Bone marrow (tissue), 2 donors: ENCODE data around the gene PKIB.
"Not testable (repeated sequence)": the region's sequence is repeated elsewhere in the genome, so short reads cannot be mapped to it uniquely, and the experiment has no call there.

Experiments used
- DNase-seq, 2 donors: peaks; one replicate each; lab custom pipeline; 2025; lab: John Stamatoyannopoulos, UW

The PKIB gene

DNA sequence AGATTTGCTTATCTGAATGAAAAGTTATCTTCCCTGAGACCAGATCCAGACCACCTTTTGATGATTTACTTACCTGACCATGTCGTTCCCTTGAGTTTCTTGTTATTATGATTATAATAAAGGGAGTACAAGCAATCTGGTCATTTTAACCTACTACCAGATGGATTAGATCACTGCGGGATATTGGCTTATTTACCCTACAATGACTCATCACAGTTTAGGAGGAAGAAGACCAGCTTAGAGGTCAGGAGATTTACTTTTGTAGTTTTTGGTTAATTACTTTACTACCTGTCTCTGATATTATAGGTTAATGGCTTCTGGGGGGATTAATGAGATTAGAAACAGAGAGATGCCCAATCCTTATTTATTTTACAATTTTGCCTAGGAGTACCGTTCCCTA is 10.7 kb downstream of the PKIB start:
- no peak for DNase-seq

- no peak for DNase-seq
Observed at GRCh38 chr6:122621638-122622037, 11.4 kb downstream of the PKIB start.

GRCh38 chr6:122622479-122622878 is 12.3 kb downstream of the PKIB start:
- no peak for DNase-seq

GRCh38 chr6:122623279-122623678 is 13.1 kb downstream of the PKIB start:
- DNase-seq = no peak

GRCh38 chr6:122624853-122625252 is 14.6 kb downstream of the PKIB start:
- no peak for DNase-seq

- DNase-seq = no peak
Observed at GRCh38 chr6:122628714-122629113, 18.5 kb downstream of the PKIB start.

DNA sequence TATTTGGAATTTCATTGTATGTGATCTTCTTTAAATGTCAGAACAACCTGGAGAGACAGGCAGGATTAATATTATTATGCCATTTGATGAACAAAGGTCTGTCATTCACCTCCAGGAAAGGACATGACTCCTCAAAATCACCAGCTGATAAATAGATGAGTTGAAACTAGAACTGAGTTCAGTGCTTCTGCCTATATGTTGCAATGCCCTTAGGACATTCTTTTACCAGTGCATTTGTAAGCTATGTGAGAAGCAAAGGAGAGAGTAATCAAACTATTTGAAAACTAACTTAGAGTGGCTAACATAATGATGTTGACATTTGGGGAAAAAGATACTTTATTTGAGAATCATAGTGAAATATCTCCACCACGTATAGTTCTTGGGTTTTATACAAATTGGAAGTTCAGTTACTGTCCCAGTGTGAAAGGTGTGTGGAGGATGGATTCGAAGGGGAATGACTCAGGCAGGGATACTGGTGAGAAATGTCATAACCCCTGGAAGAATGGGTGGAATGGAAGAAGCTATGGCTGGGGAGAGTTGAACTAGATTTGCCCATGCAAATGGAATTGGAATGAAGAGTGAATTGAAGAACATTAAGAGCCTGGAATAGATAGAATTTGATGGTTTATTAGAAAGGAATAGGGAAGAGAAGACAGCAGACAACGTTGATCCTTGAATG is 21.5 kb downstream of the PKIB start:
- DNase-seq = no peak

- no peak for DNase-seq
Observed at GRCh38 chr6:122640366-122640765, 30.2 kb downstream of the PKIB start.

DNA sequence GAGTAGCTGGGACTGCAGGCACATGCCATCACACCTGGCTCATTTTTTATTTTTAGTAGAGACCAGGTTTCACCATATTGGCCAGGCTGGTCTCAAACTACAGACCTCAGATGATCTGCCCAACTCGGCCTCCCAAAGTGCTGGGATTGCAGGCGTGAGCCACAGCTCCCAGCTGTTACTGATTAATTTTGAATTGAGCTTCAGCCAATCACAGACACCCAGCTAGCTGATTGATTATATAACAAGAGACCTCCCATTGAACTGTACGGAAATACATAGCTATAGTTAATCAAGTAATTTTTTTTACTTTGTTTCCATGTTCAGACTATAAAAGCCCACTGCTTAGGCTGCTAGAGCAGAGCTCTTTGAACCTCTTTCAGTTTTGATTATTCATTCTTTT is 31.6 kb downstream of the PKIB start:
- DNase-seq = no peak

DNA sequence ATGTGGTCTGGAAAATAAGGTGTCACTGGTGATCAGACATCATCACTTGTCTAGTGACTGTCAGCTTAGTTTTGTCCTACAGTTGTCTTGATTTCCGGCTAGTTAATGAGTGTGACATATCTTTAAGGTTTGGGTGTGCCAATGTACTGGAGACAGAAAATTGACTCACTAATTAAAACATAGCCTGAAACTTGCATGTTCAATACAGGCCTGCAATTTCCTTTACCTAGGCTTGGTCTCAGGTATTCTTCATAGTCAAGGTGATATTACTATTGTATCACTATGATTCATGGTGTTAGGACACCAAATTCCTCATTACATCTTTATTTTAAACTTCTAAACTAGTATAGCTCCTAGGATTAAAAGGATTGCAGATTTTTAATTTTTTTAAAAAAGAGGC is 32.4 kb downstream of the PKIB start:
- DNase-seq = not testable (repeated sequence)

DNA sequence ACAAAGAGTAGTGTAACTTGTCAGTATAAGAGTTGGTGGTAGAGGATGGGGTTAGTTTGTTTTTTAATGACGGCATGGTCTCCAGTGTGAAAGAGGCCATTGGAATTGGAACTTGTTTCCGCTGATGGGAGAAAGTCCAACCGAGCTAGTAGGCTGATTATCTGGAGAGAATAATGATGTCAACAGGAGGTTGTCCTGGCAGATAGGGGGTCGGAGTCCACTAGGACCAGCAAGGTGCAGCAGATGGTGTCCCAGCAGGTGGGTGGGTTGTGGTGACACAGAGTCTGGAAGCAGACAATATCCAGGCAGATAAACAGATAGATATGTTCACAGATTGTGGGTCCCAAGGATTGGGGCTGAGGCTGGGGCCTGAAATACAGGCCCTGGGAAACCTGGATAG is 35.1 kb downstream of the PKIB start:
- no peak for DNase-seq

GRCh38 chr6:122647765-122648164 is 37.6 kb downstream of the PKIB start:
- DNase-seq = no peak

- DNase-seq = no peak
Observed at GRCh38 chr6:122648726-122649125, 38.5 kb downstream of the PKIB start.

GRCh38 chr6:122649701-122650100 is 39.5 kb downstream of the PKIB start:
- no peak for DNase-seq

DNA sequence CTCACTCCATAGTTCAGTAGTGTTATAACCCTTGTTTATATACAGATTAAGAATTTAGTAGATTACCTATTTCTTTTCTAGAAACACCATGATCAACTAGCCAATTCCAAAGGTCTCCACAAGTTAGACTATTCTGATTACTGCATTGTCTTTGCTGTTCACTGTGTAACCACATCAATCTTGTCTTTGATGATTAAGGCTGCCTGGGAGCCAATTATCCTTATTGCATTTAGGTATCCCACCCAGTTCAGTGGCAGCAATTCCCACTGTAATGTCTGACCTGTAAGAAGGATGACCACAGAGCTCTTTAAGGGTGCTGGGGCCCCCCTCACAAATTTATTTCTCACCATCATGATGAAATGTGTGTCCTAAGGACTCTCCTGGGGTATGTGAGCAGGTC is 40.2 kb downstream of the PKIB start:
- DNase-seq = no peak

DNA sequence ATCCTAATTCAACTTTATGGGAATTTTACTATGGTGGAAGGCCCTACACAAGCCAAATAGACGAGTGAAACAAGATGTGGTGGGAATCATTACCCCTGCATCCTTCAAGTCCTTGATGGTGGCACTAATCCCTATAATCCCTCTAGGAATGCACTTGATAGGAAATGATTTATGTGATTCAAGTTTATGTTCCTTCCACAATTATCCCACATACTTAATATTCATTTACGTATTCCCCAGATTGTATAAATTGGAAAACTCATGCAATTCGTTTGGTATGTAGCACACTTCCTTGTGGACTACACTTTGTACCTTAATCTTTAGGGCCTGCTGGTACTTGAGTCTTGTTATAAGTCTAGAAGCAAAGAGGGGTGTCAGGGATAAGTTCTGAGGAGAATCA is 40.8 kb downstream of the PKIB start:
- no peak for DNase-seq

DNA sequence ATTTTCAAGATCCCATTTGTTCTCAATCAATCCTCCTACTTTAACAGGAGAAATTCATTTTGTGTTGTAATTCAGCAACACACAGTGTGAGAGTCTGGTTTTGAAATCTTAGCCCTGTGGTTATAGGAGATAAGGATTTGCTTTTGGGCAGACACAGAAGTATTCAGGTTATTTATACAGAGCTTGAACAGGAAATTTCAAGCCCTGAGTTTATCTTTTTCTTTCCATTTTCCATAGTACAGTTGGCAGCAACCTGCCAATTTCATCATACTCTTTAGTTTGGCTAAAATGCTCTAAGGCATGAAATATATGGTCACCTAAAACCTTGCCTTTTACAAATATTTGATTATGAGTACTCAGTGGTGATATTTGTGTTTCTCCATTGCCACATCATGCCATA is 41.4 kb downstream of the PKIB start:
- DNase-seq = no peak

DNA sequence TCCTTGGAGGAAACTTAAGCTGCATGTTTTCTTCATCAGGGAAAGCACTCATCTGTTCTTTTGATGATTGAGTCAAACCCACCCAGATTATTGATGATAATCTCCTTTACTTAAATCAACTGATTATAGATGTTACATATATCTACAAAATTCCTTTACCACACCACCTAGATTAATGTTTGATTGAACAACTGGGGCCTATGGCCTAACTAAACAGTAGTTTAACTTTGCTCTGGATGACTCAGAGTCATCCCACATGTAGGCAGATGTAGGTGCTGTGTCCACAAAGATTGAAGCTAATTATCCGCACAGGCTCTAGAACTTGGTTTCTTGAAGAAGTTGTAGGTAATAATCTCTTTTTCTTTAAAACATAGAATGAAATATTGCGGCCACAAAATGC is 42.2 kb downstream of the PKIB start:
- DNase-seq = no peak

DNA sequence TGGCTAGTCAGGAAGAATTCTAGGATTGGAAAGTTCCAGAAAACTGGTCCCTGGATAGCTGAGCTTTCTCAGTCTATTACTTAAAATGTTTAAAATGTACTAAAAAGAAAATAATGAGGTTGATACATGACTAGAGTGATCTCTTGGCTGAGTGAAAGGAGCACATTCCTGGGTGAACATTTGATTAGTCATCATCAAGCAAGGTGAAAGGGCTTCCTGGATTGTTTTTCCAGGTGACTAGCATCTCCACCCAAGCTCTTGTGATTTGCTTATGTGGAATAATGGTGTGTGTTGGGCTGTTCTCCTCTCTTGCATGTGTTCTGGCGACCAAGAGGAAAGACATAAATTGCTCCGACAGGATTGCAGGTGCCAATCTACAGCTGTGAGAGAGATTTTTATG is 42.9 kb downstream of the PKIB start:
- no peak for DNase-seq

DNA sequence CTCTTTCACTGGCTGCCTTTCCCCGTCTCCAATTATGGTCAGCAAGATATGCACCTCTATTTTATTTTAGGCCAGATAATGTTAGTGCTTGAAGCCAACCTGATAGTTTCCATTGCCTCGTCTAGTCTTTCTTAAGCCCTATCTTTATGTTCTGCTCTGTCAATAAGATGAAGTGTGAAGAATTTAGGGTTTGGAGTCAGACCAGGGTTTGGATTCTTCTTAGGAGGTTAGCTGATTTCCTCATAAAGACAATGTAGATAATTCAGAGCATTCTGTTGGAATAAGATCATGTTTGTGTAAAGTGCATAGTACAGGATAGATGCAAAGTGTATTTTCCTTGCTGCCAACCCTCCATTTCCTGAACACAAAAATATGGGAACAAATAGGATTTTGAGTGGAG is 43.8 kb downstream of the PKIB start:
- no peak for DNase-seq

DNA sequence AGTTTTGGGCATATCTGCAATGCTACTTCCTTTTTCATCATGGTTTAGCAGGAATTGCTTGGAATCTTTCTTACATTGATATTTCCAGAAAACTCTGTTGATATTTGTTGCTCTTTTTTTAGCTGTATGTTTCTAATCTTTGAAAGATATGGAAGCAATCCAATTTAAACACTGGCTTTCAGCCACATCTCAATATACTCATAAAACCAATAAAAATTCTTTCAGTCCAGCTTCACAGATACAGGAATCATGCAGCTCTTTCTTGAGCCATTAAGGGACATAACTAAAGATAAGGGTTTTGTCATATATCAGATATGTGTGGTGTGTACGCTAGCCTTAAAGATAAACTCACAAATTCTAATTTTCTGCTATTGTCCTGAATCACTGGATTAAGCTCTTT is 47.4 kb downstream of the PKIB start:
- DNase-seq = no peak

DNA sequence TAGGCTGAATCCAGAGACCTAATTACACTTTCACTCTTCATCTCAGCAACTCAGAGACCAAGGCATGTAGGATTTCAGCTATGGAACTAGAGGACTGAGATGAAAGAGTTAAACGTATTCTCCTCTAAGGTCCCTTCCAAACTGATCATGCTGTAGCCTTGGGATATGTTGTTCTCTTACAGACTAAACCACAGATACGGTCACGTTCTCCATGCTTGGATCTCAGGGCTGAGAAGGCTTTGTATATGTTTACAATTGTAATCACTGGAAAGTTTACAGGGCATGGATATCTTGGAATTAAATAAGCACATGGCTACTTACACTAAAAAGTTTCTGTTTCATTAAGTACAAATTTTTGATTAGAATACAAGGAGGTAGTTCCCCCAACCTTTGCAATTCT is 50.1 kb downstream of the PKIB start:
- no peak for DNase-seq

GRCh38 chr6:122663981-122664380 is 53.8 kb downstream of the PKIB start:
- DNase-seq = no peak

- DNase-seq = no peak
Observed at GRCh38 chr6:122665929-122666328, 55.7 kb downstream of the PKIB start.

GRCh38 chr6:122666418-122666817 is 56.2 kb downstream of the PKIB start:
- no peak for DNase-seq
